Right cardiac atrium (tissue), 5 donors: ENCODE data around the gene GALNT14. TPM values are rescaled to one million over a fixed set of nuclear protein-coding genes. Genes with fewer than 3 reads are reported as not detected.

Experiments used
- ATAC-seq, 2 donors: fragments of 200-7000 bp; cut with Tn5 transposase; one replicate each; pipeline versions ENCODE4 v1.8.0 to v1.9.1; 2020; ENCODE audit warnings: moderate library complexity in 2 of 2, mild to moderate bottlenecking in 1 of 2
- DNase-seq, 3 donors: peaks; one replicate each; pipeline ENCODE4 v3.0.0-alpha.2; 2020
- H3K27ac ChIP-seq: one replicate; pipeline ENCODE4 v1.5.1; 2013; ENCODE audit warnings: mild to moderate bottlenecking, low read length, control low read depth, moderate library complexity
- H3K27me3 ChIP-seq: one replicate; pipeline ENCODE4 v1.6.1; 2013; ENCODE audit not compliant: control insufficient read depth, insufficient read depth
- H3K4me1 ChIP-seq: one replicate; pipeline ENCODE4 v1.6.1; 2013; ENCODE audit warnings: low read length; ENCODE audit not compliant: control insufficient read depth, insufficient read depth
- H3K4me3 ChIP-seq: one replicate; pipeline ENCODE4 v1.5.1; 2013; ENCODE audit warnings: low read length, control low read depth
- H3K9me3 ChIP-seq: one replicate; pipeline ENCODE4 v1.6.1; 2013; ENCODE audit warnings: low read length; ENCODE audit not compliant: control insufficient read depth
- WGBS: extraction: QIAGEN DNeasy Blood & Tissue Kit; methylation state at CpG from one replicate; pipeline ENCODE4 v1.1.7; 2013; 5-methylcytosine and 5-hydroxymethylcytosine counted together
- intact Hi-C, 4 donors: fragments of 100-400 bp; cut with DNase I; formaldehyde crosslinking; loops; one replicate each; pipeline versions ENCODE4 v1.11.0 to v1.14.0; 2022 to 2023
- polyA plus RNA-seq: library from polyadenylated mRNA; stranded (reverse); fragments of 200-250 nt; gene quantifications from one replicate; pipeline ENCODE4 v1.2.3, GENCODE V29; 2013
- total RNA-seq, 4 donors: library from RNA; stranded (reverse); fragmentation: NEBNext Ultra II Directional; extraction: Animal tissue kit (Norgen Biotek cat#: 25700); gene quantifications; one replicate each; pipeline ENCODE4 v1.2.1, GENCODE V29; 2021
- donor health status: healthy with polysubstance abuse.
- donor health status: DM: no; HTN: yes; CAD: no.
- donor health status: DM: no; HTN: no; CAD: no.
- donor health status: DM: no; HTN: yes; CAD: no; lungs with severe emphysema.
- donor health status: DM: yes; HTN: yes; CAD: no.

The GALNT14 gene
- total and polyA plus RNA-seq, 5 donors, result 0.21 to 0.25 TPM; not detected in 3

DNA sequence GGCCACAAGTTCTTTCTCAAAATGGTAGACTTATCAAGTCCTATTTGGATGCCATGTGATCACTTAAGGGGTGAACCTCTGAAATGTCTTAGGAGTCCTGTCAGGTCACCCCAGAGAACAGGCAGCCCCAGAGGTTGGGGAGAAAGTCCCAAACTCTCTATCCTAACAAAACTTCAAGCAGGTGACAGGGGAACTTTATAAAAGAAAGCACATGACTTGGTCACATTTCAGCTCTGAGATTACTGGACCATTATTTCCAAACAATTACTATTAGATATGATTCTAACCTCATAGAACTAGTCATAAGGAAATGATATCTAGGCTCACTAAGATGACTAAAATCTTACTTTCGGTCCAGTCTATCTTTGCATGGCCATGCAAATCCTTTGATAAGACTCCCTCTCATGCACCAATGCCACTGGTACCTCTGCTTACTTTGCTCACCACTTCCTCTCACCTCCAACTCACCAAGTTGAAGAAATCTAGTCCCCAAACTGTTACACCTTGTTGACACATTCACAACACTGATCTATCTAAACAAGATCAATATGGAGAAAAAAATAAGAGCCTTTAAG, 107.0 kb downstream of the GALNT14 start:
- H3K4me3 ChIP-seq, result no peak overlapping the region
- 65% methylated on average over 1 of the region's 1 CpG for WGBS
- intact Hi-C loops, result no loop called here
- no peaks in the 10 kb centered on the region for H3K27me3 ChIP-seq
- no peaks in the 10 kb centered on the region for H3K4me1 ChIP-seq
- H3K9me3 ChIP-seq, result no peaks in the 10 kb centered on the region
- ATAC-seq, result no peak
- DNase-seq, result no peak
- H3K27ac ChIP-seq, result no peak overlapping the region

DNA sequence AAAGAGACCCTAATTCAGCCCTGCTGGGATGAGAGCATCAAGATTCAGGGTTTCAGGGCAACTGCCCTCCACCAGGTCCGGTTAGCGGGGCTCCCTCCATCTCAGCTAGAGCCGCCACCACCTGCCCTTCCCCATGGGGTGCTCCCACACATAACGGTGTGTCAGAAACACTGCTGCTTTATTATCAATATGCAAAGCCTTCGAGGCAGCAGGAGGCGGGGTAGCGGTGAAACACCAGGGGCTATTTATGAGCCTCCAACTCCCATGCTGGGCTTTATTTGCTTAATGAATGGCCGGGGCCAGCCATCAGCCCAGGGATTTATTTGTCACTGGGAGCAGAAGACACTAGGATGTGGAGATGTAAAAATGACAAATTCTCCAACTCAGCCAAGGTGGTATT, 109.8 kb downstream of the GALNT14 start:
- WGBS, result 44% methylated on average over 8 of the region's 8 CpGs
- Histone ChIP-seq H3K4me1 (no peaks in the 10 kb centered on the region), H3K27ac (no peak overlapping the region), H3K9me3 (no peaks in the 10 kb centered on the region), H3K4me3 (no peak overlapping the region), H3K27me3 (no peaks in the 10 kb centered on the region)
- DNase-seq, result no peak
- intact Hi-C loops, result no loop called here
- ATAC-seq, result no peak

DNA sequence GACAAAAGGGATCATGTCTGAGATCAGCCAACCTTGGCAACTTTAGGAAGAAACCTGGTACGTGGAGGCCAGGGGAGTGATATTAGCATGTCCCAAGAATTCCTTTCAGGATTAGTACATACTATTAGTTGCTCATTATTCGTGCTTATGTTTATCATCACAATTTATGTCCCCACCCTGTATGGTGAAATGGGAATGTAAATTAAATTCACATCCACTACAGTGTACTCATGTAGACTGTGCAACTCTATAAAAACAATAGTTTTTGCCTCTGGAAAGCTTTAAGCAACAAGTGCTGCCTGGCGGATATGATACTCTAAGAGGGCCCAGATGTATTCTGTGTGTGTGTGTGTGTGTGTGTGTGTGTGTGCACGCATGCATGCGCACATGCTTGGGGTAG, 110.7 kb downstream of the GALNT14 start:
- WGBS, result 90% methylated on average over 5 of the region's 5 CpGs
- Histone ChIP-seq H3K4me1 (no peaks in the 10 kb centered on the region), H3K27ac (no peak overlapping the region), H3K4me3 (no peak overlapping the region), H3K27me3 (no peaks in the 10 kb centered on the region), H3K9me3 (no peaks in the 10 kb centered on the region)
- intact Hi-C loops, result no loop called here
- ATAC-seq, result no peak
- DNase-seq, result no peak

DNA sequence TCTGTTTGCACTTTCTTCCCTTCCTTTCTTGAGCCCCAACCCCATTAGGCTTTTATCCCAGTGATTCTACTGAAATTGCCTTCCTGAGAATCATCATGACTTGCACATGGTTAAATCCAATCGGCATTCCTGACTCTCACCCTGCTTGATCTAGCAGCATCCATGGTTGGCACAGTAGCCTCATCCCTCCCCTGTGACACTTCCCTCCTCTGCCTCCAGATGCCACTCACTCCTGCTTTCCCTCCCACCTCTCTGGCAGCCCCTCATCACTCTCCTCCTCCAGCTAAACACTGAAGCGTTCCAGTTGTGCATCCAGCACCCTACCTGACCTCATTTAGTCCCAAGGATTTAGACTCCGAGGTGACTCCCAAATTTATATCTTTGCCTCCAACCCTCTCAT, 114.7 kb downstream of the GALNT14 start:
- H3K27me3 ChIP-seq, result no peaks in the 10 kb centered on the region
- WGBS, result 86% methylated on average over 3 of the region's 3 CpGs
- H3K27ac ChIP-seq, result no peak overlapping the region
- H3K9me3 ChIP-seq, result no peaks in the 10 kb centered on the region
- H3K4me1 ChIP-seq, result no peaks in the 10 kb centered on the region
- no peak for DNase-seq
- no peak for ATAC-seq
- intact Hi-C loops, result no loop called here
- no peak overlapping the region for H3K4me3 ChIP-seq

DNA sequence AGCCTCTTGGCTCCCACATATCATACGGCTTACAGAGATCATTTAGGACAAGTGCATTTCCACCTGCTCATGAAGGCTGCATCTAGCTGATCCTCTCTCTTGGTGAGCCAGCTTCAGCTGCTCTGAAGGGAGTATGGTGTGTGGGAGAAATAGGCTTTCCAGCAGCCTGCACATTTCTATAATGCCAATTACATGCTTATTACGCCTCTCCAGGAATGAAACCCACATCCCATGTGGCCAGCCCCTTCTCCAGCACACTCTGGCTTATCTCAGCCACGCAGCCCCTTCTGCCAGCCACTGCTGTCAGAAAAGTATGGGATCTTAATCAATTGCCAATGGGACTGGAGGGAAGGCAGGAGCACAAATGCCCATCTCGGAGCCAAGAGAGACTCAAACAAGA, 117.5 kb downstream of the GALNT14 start:
- 81% methylated on average over 4 of the region's 4 CpGs for WGBS
- no peak overlapping the region for H3K27ac ChIP-seq
- no peak overlapping the region for H3K4me3 ChIP-seq
- H3K27me3 ChIP-seq, result no peaks in the 10 kb centered on the region
- DNase-seq (no peak), ATAC-seq (no peak)
- intact Hi-C loops, result no loop called here
- no peaks in the 10 kb centered on the region for H3K9me3 ChIP-seq
- no peaks in the 10 kb centered on the region for H3K4me1 ChIP-seq

DNA sequence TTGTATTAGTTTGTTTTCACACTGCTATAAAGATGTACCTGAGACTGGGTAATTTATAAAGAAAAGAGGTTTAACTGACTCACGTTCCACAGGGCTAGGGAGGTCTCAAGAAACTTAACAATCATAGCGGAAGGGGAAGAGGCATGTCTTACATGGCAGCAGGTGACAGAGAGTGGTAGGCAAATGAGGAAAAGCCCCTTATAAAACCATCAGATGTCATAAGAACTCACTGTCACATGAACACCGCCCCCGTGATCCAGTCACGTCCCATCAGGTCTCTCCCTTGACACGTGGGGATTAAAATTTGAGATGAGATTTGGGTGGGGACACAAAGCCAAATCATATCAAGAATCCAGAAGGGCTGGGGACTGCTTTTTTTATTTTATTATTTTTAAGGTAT, 120.0 kb downstream of the GALNT14 start:
- no peak overlapping the region for H3K27ac ChIP-seq

DNA sequence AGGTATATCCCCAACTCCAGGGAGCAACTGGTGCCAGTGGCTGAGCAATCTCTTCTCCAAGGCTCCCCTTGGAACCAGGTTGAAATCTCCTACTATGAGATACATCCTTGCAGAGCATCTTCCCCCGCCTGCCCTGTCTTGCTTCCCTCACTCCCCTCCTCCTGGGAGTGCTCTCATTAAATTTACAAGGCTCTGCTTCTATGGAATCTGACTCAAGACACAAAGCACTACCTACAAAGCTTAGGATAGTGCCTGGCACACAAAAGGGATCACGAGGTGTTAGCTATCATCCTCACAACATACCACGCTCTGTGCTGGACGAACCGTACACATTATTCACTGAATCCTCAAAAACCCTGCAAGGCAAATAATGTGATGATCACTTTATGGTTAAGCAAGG, 121.6 kb downstream of the GALNT14 start:
- H3K27me3 ChIP-seq, result no peaks in the 10 kb centered on the region
- intact Hi-C loops, result no loop called here
- DNase-seq, result no peak
- WGBS, result 90% methylated on average over 5 of the region's 5 CpGs
- H3K27ac ChIP-seq, result no peak overlapping the region
- H3K9me3 ChIP-seq, result no peaks in the 10 kb centered on the region
- H3K4me1 ChIP-seq, result no peaks in the 10 kb centered on the region
- ATAC-seq, result no peak
- H3K4me3 ChIP-seq, result no peak overlapping the region

More for the DNA sequence above, 120.0 kb downstream of the GALNT14 start:
- ATAC-seq, result no peak
- Histone ChIP-seq H3K27me3 (no peaks in the 10 kb centered on the region), H3K9me3 (no peaks in the 10 kb centered on the region), H3K4me1 (no peaks in the 10 kb centered on the region), H3K4me3 (no peak overlapping the region)
- 89% methylated on average over 6 of the region's 6 CpGs for WGBS
- DNase-seq, result no peak
- intact Hi-C loops, result no loop called here

DNA sequence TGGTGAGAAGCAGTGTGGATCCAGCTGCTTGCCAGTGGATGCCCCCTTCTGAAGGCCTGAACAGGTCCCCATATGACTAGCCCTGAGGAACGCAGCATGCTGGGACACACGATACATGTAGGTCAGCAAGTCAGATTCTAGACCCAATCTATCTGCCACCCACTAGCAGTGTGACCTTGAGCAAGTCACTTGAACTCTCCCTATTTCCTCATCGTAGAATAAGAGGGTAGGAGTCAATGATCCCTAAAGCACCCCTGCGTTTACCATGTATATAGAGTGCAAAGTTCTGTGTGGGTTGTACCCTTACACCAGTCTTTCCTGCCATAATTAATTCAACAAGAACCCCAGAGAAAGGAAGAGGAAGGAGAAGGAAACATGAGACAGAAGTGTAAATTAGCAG, 123.7 kb downstream of the GALNT14 start:
- H3K4me3 ChIP-seq, result no peak overlapping the region
- DNase-seq (no peak), ATAC-seq (no peak)
- no peaks in the 10 kb centered on the region for H3K4me1 ChIP-seq
- no peak overlapping the region for H3K27ac ChIP-seq
- WGBS, result 80% methylated on average over 4 of the region's 4 CpGs
- no peaks in the 10 kb centered on the region for H3K9me3 ChIP-seq
- intact Hi-C loops, result no loop called here
- no peaks in the 10 kb centered on the region for H3K27me3 ChIP-seq

DNA sequence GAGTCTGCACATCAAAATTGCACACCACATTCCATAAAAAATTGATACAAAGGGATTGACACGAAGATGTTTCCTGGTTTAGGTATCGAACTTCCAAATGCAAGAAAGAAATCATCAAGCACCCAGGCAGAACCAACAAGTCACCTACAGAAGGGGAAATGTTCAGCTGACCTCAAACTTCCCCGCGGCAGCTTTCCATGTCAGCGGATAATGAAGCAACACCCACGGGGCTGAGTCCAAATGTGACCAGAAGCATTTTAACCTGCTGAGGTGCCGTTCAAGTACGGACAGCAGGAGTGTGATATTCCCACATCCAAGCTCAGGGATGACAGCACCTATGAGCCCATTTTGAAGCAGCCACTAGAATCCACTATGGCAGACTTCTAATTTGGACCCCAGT, 124.9 kb downstream of the GALNT14 start:
- no peak overlapping the region for H3K27ac ChIP-seq
- intact Hi-C loops, result no loop called here
- DNase-seq (no peak), ATAC-seq (no peak)
- H3K9me3 ChIP-seq, result no peaks in the 10 kb centered on the region
- 63% methylated on average over 8 of the region's 8 CpGs for WGBS
- no peak overlapping the region for H3K4me3 ChIP-seq
- no peaks in the 10 kb centered on the region for H3K27me3 ChIP-seq
- H3K4me1 ChIP-seq, result no peaks in the 10 kb centered on the region

DNA sequence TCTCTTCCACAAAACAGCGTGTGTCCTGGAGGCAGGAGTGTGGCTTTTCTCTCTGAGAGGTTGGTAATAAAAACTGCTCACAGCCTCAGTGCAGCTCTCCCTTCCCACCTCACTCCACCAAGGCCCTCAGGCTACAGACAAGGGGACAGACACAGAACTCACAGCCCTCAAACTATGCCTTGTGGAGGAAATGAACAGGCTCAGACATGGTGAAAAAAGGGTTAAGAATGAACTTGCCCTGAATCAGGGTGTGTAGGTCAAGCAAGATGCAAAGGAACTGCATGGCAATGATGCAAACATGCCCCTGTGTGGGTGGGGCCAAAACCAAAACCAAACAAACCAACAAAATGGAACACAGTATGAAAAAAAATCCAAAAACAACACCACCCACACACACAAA, 125.8 kb downstream of the GALNT14 start:
- intact Hi-C loops, result no loop called here
- H3K27ac ChIP-seq, result no peak overlapping the region
- no peak for ATAC-seq
- H3K27me3 ChIP-seq, result no peaks in the 10 kb centered on the region
- DNase-seq, result no peak
- H3K9me3 ChIP-seq, result no peaks in the 10 kb centered on the region
- WGBS, result 81% methylated on average over 1 of the region's 1 CpG
- H3K4me3 ChIP-seq, result no peak overlapping the region
- H3K4me1 ChIP-seq, result no peaks in the 10 kb centered on the region

DNA sequence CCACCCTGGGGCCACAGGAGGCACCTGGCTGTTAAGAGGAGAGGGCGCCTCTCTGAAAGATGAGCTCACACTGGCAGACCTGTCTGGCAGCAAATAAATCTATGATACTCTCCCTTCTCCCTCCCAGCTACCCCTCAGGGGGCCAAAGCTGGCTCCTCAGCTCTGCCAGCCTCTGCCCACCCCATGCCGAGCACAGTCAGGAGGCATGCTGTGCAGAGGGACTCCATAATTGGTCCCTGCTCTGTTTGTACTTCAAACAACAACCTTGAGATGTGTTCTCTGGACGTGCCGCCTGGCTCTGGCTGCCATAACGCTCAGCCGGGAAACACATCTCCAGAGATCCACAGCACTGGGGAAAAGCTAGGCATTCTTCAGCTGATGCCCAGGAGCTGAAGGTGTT, 126.7 kb downstream of the GALNT14 start:
- no peak overlapping the region for H3K4me3 ChIP-seq
- no peaks in the 10 kb centered on the region for H3K27me3 ChIP-seq
- no peak overlapping the region for H3K27ac ChIP-seq
- intact Hi-C loops, result no loop called here
- DNase-seq, result no peak
- no peak for ATAC-seq
- H3K4me1 ChIP-seq, result no peaks in the 10 kb centered on the region
- 86% methylated on average over 6 of the region's 6 CpGs for WGBS
- no peaks in the 10 kb centered on the region for H3K9me3 ChIP-seq

DNA sequence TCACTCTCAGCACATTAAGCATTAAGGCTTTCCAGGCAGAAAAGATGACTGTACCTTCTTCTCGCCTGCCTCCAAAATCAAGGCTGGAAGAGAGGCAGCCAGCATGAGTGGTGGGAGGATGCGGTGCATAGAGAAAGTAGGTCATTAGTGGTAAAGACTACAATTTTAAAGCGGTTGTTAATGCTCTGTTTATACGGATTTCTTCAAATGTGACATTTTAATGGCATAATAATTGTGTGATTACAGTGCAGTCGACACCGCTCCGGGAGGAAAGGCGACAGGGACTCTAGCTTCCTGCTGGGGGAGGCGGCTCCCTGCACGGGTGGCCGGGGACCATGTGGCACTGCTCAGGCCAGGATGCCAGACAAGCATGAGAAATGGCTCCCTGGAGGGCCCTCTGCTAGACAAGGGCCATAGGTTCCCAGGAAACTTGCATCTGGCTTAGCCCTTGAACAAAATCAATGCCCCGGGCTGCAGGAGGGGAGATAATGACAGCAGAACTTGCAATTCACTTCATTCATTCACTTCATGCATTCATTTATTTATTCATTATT, 129.6 kb downstream of the GALNT14 start:
- whole genome bisulfite sequencing, result 41% methylated on average over 12 of the region's 12 CpGs
- intact Hi-C loops, result no loop called here
- Histone ChIP-seq H3K27ac (no peak overlapping the region), H3K4me1 (no peaks in the 10 kb centered on the region), H3K27me3 (no peaks in the 10 kb centered on the region), H3K4me3 (no peak overlapping the region), H3K9me3 (no peaks in the 10 kb centered on the region)
- ATAC-seq, result no peak
- no peak for DNase-seq
